KG1 (cell line): Measurements from ENCODE around the gene EPB41L4A.

Experiments used
- DNase-seq: peaks from one replicate; lab custom pipeline; 2025; lab: John Stamatoyannopoulos, UW

The EPB41L4A gene

DNA sequence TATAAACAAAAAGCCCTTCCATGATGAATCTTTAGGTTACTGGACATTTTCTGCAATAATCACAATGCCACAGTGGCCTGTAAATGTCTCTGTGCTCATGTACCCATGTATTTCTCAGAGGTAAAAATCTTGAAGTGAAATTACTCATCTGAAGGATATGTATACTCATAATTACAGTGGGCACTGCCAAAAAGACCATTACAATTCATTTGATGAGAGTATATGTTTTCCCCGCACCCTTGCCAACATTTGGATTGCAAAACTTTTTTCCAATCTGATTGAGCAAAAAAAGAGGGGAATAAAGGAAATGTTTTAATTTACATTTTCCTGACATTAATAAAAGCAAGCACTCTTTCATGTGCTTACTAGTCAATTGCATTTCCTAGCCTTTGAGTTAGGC is 110.5 kb downstream of the EPB41L4A start:
- DNase-seq: no peak

GRCh38 chr5:112306956-112307355 is 112.1 kb downstream of the EPB41L4A start:
- no peak for DNase-seq

DNA sequence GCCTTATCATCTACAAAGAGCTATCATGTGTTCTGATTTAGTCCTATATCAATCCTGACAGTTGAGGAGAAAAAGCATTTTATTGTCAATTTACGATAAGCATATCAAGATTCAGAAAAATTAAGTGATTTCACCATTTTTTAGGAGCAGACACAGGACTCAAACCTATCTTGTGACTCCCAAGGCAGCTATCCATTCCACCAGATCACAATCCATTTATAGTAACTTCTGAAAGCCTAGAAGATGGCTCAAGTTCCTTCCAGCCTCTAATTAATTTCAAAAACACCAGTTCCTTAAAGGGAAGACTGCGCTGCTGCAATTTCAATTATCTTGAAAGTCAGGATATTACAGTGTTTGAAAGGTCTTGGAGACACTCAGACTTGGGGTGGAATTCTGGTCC is 114.3 kb downstream of the EPB41L4A start:
- no peak for DNase-seq

GRCh38 chr5:112303685-112304084 is 115.4 kb downstream of the EPB41L4A start:
- DNase-seq: no peak

DNA sequence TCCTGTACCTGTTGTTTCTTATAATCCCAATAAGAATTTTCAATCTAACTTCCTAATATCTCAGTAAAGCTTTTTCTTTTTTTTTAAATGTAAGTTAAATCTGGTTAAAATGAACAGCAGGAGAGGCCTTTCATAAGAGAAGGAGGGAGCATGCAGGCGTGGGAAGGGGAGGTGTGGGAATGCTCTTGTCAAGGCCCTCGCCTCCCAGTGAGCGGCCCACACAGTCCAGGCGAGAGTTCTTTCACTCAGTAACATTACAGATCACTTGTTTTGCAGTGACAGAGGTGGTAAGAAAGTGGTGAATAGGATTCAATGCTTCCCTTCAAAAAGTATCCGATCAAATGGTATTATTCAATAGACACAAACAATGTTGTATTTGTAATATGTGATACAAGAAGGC is 125.0 kb downstream of the EPB41L4A start:
- no peak for DNase-seq

GRCh38 chr5:112293587-112293986 is 125.5 kb downstream of the EPB41L4A start:
- DNase-seq: no peak

GRCh38 chr5:112290691-112291090 is 128.4 kb downstream of the EPB41L4A start:
- DNase-seq: no peak

DNA sequence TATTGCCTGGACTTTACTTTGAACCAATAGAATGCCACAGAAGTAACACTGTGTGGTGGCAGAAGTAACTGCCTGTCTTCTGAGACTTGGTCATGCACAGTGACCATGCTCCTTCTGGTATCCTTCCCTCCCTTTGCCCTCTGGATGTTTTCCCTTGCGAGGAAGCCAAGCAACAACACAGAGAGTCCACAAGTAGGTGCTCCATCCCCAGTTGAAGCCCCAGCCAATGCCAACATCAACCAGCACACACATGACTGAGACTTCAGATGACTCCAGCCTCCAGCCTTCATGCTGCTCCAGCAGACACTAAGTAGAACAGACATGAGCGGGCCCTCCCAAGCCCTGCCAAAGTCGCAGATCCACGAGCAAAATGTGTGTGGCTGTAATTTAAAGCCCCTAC is 129.6 kb downstream of the EPB41L4A start:
- DNase-seq: no peak

GRCh38 chr5:112283943-112284929 is 134.8 kb downstream of the EPB41L4A start:
- no peak for DNase-seq

DNA sequence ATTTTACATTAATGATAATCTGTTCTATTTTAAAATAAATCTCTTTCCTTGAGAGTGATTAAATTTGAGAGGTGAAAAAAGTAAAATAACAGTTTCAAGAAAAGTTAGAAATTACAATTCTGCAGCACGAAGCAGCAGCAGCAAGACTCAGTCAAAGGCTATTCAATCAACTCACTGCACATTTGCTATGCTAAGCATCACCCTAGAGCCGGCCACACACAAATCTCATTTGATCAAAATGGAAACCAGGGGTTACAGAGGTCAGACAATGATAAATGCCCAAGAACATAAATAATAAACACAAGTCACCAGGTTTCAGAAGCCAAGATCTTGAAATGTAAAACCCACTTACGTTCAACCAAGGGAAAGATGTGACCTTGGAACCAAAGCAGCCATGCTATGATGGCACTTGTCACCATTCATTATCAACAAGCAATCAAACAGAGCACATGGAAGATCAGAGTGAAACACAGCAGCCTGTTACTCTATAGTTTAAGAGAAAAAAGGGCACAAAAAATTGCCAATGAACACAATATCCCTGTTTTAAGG is 136.0 kb downstream of the EPB41L4A start:
- DNase-seq: no peak

GRCh38 chr5:112279082-112279481 is 140.0 kb downstream of the EPB41L4A start:
- DNase-seq: no peak

DNA sequence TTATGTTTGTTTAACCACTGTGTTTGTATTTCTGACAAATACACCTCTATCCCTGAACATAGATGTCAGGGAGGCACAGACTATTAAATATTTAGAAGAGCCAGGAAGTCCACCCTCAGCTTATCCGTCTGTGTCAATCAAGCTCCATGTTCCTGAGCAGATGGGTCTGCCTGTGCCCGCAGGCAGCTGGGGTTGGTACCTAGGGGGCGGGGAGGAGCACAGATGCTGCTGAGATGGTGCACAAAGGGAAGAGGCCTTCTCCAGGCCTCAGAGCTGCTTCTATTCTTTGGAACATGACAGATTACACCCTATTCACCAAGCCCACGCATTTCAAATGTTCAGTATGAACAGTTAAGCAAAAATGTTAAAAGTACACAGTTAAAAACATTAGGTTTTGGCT is 142.1 kb downstream of the EPB41L4A start:
- DNase-seq: no peak

- no peak for DNase-seq
Measured at GRCh38 chr5:112275671-112276070, 143.4 kb downstream of the EPB41L4A start.

- DNase-seq: no peak
Measured at GRCh38 chr5:112270299-112271293, 148.5 kb downstream of the EPB41L4A start.

- DNase-seq: no peak
Measured at GRCh38 chr5:112267231-112267630, 151.8 kb downstream of the EPB41L4A start.

DNA sequence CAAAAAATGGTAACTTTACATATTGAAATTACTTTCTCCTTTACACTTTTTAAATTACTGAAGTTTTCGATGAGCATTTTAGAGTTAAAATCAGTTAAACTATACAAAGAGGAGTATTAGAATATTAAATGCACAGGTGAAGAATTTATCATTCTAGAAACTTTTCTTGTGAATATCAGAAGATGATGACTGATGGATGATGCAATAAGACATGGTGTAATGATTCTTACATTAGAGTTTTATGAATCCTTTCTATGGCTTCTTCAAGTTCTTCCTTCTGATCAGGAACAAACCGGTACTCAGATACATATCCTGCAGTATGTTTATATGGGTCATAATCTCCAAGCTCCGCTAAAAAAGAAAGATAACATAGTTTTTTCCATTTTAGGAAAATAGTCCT is 154.4 kb downstream of the EPB41L4A start:
- DNase-seq: no peak

- no peak for DNase-seq
Measured at GRCh38 chr5:112264151-112264550, 154.9 kb downstream of the EPB41L4A start.

GRCh38 chr5:112263469-112263868 is 155.6 kb downstream of the EPB41L4A start:
- DNase-seq: no peak

- no peak for DNase-seq
Measured at GRCh38 chr5:112258571-112258970, 160.5 kb downstream of the EPB41L4A start.

DNA sequence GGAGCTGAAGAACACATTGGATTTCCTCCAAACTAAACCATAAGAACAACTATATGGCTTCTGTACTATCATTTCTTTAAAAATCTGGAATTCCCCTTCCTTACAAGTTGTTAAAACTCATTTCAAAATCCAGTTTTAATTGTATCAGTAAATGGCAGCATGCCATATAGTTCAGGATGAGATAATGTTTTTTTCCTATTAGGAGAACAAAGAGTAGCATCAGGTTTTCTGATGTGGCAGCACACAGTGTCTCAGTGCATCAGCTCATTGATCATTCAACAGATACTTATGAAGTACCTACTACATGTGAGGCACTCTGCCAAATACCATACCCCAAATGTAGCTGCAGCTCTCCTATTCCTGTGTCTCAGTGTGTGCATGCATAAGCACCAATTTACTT is 161.1 kb downstream of the EPB41L4A start:
- no peak for DNase-seq

DNA sequence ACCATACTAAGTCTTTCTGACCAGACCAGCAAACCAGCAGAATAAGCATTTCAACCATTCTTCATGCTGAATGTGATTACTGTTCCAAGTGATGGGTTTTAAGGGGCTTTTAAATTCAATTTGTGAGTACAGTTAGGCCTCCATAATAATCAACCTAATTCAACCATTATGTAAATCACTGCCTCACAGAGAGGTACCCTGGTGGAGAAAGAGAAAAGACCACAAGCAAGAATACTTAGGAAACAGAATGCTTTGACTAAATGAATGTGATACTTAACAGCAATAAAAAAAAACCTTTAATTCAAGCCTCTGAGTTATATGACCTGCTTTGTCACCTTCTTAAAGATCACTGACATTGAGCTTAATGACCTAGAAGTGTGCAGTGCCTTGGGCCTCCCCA is 162.1 kb downstream of the EPB41L4A start:
- no peak for DNase-seq

DNA sequence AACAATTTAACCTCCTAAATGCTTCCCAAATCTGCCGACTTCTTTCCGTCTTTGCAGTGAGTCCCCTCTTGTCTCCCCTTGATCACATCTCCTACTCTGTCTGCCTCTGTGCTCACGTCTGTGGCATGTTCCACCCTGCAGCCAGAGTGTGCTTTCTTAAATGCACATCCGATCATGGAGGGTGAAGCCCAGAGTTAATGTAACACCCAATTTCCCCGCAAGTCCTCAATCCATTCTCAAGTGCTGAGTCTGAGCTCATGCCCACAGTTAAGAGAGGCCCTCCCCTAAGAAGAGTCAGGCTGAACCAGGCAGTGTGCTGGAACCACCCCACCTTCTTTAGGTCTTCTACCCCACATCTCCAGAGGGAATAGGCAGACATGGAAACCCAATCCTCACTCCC is 164.8 kb downstream of the EPB41L4A start:
- no peak for DNase-seq
